HEK293 (cell line): ENCODE measurements around the gene PPHLN1.

ENCODE experiments used
- CTCF ChIA-PET: fragments of 350-600 bp; formaldehyde crosslinking; extraction: SDS; loops from one replicate; lab custom pipeline; 2021; ENCODE audit warnings: antibody characterized with exemption; lab: Yijun Ruan, JAX
- POLR2A ChIA-PET: fragments of 300-600 bp; formaldehyde crosslinking; extraction: SDS; loops from one replicate; lab custom pipeline; 2020; ENCODE audit warnings: antibody characterized with exemption, inconsistent platforms; lab: Yijun Ruan, JAX
- H3K27ac ChIP-seq: fragments of 200-500 bp; sonication (Bioruptor generic); 2 replicates; pipeline ENCODE4 v1.5.1; 2014; ENCODE audit warnings: low read depth, low read length, control low read depth, inconsistent platforms; ENCODE audit errors: extremely low read depth
- H3K36me3 ChIP-seq, 2 experiments: fragments of 200-500 bp in 1 of 2; sonication (Bioruptor generic) in 1 of 2; 1 replicate in 1 of 2; 2 replicates in 1 of 2; pipeline ENCODE4 v1.5.1; 2014 to 2017; ENCODE audit warnings: inconsistent platforms in 2 of 2, low read length in 2 of 2; ENCODE audit not compliant: control insufficient read depth in 2 of 2, insufficient read depth in 1 of 2
- H3K4me1 ChIP-seq: fragments of 200-500 bp; sonication (Bioruptor generic); 2 replicates; pipeline ENCODE4 v1.5.1; 2014; ENCODE audit warnings: mild to moderate bottlenecking, low read length, inconsistent platforms; ENCODE audit not compliant: control insufficient read depth, insufficient read depth
- H3K4me3 ChIP-seq: 2 replicates; pipeline ENCODE4 v1.5.1; 2011; ENCODE audit warnings: low read depth, mild to moderate bottlenecking, control low read depth, low read length, moderate library complexity
- H3K9me3 ChIP-seq: fragments of 200-500 bp; sonication (Bioruptor generic); 2 replicates; pipeline ENCODE4 v1.5.1; 2014; ENCODE audit warnings: low read depth, low read length, inconsistent platforms; ENCODE audit not compliant: control insufficient read depth, insufficient read depth
- GLI4 ChIP-seq: fragments of 450-650 bp; formaldehyde crosslinking; IDR thresholded peaks from 2 replicates; pipeline ENCODE4 v1.5.1; 2016; ENCODE audit warnings: missing biosample characterization, missing genetic modification characterization
- HOXD13 ChIP-seq: sonication (generic); formaldehyde crosslinking; IDR thresholded peaks from 2 replicates; pipeline ENCODE4 v1.8.0; 2022; ENCODE audit warnings: missing genetic modification reagents, borderline replicate concordance
- TRIM28 ChIP-seq: IDR thresholded peaks from 2 replicates; pipeline ENCODE4 v1.6.1; 2011; ENCODE audit warnings: low read length, control low read depth, borderline replicate concordance
- ZFP69B ChIP-seq: fragments of 450-650 bp; formaldehyde crosslinking; IDR thresholded peaks from 2 replicates; pipeline ENCODE4 v1.5.1; 2016; ENCODE audit warnings: missing biosample characterization, missing genetic modification characterization
- ZNF121 ChIP-seq: fragments of 450-650 bp; formaldehyde crosslinking; IDR thresholded peaks from 2 replicates; pipeline ENCODE4 v1.5.1; 2016; ENCODE audit warnings: missing biosample characterization, missing genetic modification characterization
- ZNF146 ChIP-seq: fragments of 450-650 bp; formaldehyde crosslinking; IDR thresholded peaks from 2 replicates; pipeline ENCODE4 v1.5.1; 2016; ENCODE audit warnings: missing biosample characterization, missing genetic modification characterization
- ZNF169 ChIP-seq: fragments of 450-650 bp; formaldehyde crosslinking; IDR thresholded peaks from 2 replicates; pipeline ENCODE4 v1.5.1; 2016; ENCODE audit warnings: missing biosample characterization, missing genetic modification characterization
- ZNF239 ChIP-seq: fragments of 450-650 bp; formaldehyde crosslinking; IDR thresholded peaks from 2 replicates; pipeline ENCODE4 v1.5.1; 2016; ENCODE audit warnings: missing biosample characterization, missing genetic modification characterization
- ZNF530 ChIP-seq: fragments of 450-650 bp; formaldehyde crosslinking; IDR thresholded peaks from 2 replicates; pipeline ENCODE4 v1.5.1; 2016; ENCODE audit warnings: low read depth, missing biosample characterization, missing genetic modification characterization
- ZNF555 ChIP-seq: fragments of 450-650 bp; formaldehyde crosslinking; conservative IDR thresholded peaks from 2 replicates; pipeline ENCODE4 v1.5.1; 2017; ENCODE audit warnings: missing biosample characterization, mild to moderate bottlenecking, missing genetic modification characterization, inconsistent platforms
- ZNF623 ChIP-seq: fragments of 450-650 bp; formaldehyde crosslinking; IDR thresholded peaks from 2 replicates; pipeline ENCODE4 v1.5.1; 2016; ENCODE audit warnings: missing biosample characterization, missing genetic modification characterization
- ZNF660 ChIP-seq: fragments of 450-650 bp; IDR thresholded peaks from 2 replicates; pipeline ENCODE4 v1.5.1; 2018; ENCODE audit warnings: missing biosample characterization, mild to moderate bottlenecking, missing genetic modification characterization
- ZNF707 ChIP-seq: fragments of 450-650 bp; formaldehyde crosslinking; IDR thresholded peaks from 2 replicates; pipeline ENCODE4 v1.5.1; 2016; ENCODE audit warnings: missing biosample characterization, missing genetic modification characterization
- ZNF747 ChIP-seq: fragments of 450-650 bp; formaldehyde crosslinking; IDR thresholded peaks from 2 replicates; pipeline ENCODE4 v1.5.1; 2016; ENCODE audit warnings: missing biosample characterization, missing genetic modification characterization
- ZNF76 ChIP-seq: fragments of 450-650 bp; formaldehyde crosslinking; IDR thresholded peaks from 2 replicates; pipeline ENCODE4; 2016; ENCODE audit warnings: low read depth, missing biosample characterization, missing genetic modification characterization, borderline replicate concordance
- ZNF791 ChIP-seq: fragments of 450-650 bp; formaldehyde crosslinking; IDR thresholded peaks from 2 replicates; pipeline ENCODE4 v1.5.1; 2016; ENCODE audit warnings: missing biosample characterization, missing genetic modification characterization
- ZNF830 ChIP-seq: fragments of 450-650 bp; IDR thresholded peaks from 2 replicates; pipeline ENCODE4 v1.5.0; 2018; ENCODE audit warnings: missing biosample characterization, missing genetic modification characterization, low read depth, mild to moderate bottlenecking, moderate library complexity
- ZSCAN16 ChIP-seq: fragments of 450-650 bp; formaldehyde crosslinking; IDR thresholded peaks from 2 replicates; pipeline ENCODE4 v1.5.1; 2016; ENCODE audit warnings: missing biosample characterization, missing genetic modification characterization
- TF ChIP-seq, protein P1 (sequence below): fragments of 450-650 bp; formaldehyde crosslinking; IDR thresholded peaks from 2 replicates; pipeline ENCODE4 v1.5.1; 2016; ENCODE audit warnings: missing biosample characterization, missing genetic modification characterization, borderline replicate concordance
- TF ChIP-seq, protein P2 (sequence below): fragments of 450-650 bp; formaldehyde crosslinking; IDR thresholded peaks from 2 replicates; pipeline ENCODE4 v1.5.1; 2016; ENCODE audit warnings: missing biosample characterization, missing genetic modification characterization, borderline replicate concordance
- TF ChIP-seq, protein P3 (sequence below): fragments of 450-650 bp; formaldehyde crosslinking; IDR thresholded peaks from 2 replicates; pipeline ENCODE4 v1.5.1; 2016; ENCODE audit warnings: missing biosample characterization, missing genetic modification characterization

Gene PPHLN1

DNA sequence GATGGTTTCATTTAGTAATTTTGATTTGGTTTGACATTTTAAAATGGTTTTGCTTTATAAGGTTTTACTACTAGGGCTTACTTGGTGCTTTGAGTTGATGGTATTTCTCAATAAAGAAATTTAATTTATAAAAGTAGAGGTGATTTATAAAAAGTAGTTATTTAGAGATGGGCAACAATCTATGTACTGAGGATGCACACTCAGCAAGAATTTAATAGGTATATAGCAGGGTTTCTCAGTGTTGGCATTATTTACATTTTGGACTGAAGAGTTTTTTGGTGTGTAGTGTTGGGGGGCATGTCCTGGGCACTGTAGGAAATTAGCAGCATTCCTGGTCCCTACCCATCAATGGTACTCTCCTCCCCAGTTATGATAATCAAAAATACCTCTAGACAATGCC is 47.7 kb downstream of the PPHLN1 start (continued):
- no peak for TF ChIP-seq ZNF239 (tag by site-specific recombination)
- TF ChIP-seq ZNF76 (tag by site-specific recombination): no peak
- no peak for TF ChIP-seq HOXD13 (CRISPR knock-in tag)
- no peak for TF ChIP-seq ZNF791 (tag by site-specific recombination)
- no peak for TF ChIP-seq TRIM28
- TF ChIP-seq ZNF660 (tag by site-specific recombination): no peak
- TF ChIP-seq, all 188 proteins: peak for 0

DNA sequence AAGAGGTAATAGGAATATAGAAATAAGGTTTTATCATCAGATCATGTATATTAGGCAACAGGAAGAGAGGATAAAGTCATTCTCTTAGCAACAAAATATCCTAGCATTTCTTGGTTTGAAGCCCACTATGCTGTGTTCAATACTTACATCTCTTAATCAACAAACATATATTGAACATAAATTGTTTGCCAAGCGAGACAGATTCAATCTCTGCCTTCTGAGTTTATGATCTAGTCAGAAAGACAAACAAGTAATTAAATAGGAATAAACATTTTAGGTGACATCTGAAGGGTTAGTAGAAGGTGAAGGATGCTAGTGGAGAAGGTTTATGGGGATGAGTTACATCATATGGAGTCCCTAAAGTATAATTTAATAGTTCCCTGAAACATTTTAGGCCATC is 54.8 kb downstream of the PPHLN1 start:
- Histone ChIP-seq H3K9me3 (no peaks in the 10 kb centered on the region), H3K27ac (no peak overlapping the region)
- CTCF ChIA-PET: interaction anchor here (0.7 to 5.4 kb wide), 2 partner anchors 8 to 193 kb away, joined by 3 to 32 read pairs; no protein-coding TSS in a partner anchor
- POLR2A ChIA-PET: no interaction called here
- no peak for TF ChIP-seq ZNF169 (tag by site-specific recombination)
- TF ChIP-seq ZSCAN16: no peak
- no peak for TF ChIP-seq ZNF121 (tag by site-specific recombination)
- no peak for TF ChIP-seq ZNF146 (tag by site-specific recombination)
- no peak for TF ChIP-seq ZNF830 (tag by site-specific recombination)
- no peak for TF ChIP-seq ZNF707
- TF ChIP-seq GLI4 (tag by site-specific recombination): no peak
- no peak for TF ChIP-seq ZNF623 (tag by site-specific recombination)
- TF ChIP-seq, protein P1, sequence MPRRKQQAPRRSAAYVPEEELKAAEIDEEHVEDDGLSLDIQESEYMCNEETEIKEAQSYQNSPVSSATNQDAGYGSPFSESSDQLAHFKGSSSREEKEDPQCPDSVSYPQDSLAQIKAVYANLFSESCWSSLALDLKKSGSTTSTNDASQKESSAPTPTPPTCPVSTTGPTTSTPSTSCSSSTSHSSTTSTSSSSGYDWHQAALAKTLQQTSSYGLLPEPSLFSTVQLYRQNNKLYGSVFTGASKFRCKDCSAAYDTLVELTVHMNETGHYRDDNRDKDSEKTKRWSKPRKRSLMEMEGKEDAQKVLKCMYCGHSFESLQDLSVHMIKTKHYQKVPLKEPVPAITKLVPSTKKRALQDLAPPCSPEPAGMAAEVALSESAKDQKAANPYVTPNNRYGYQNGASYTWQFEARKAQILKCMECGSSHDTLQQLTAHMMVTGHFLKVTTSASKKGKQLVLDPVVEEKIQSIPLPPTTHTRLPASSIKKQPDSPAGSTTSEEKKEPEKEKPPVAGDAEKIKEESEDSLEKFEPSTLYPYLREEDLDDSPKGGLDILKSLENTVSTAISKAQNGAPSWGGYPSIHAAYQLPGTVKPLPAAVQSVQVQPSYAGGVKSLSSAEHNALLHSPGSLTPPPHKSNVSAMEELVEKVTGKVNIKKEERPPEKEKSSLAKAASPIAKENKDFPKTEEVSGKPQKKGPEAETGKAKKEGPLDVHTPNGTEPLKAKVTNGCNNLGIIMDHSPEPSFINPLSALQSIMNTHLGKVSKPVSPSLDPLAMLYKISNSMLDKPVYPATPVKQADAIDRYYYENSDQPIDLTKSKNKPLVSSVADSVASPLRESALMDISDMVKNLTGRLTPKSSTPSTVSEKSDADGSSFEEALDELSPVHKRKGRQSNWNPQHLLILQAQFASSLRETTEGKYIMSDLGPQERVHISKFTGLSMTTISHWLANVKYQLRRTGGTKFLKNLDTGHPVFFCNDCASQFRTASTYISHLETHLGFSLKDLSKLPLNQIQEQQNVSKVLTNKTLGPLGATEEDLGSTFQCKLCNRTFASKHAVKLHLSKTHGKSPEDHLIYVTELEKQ (tag by site-specific recombination): no peak
- TF ChIP-seq, protein P2, sequence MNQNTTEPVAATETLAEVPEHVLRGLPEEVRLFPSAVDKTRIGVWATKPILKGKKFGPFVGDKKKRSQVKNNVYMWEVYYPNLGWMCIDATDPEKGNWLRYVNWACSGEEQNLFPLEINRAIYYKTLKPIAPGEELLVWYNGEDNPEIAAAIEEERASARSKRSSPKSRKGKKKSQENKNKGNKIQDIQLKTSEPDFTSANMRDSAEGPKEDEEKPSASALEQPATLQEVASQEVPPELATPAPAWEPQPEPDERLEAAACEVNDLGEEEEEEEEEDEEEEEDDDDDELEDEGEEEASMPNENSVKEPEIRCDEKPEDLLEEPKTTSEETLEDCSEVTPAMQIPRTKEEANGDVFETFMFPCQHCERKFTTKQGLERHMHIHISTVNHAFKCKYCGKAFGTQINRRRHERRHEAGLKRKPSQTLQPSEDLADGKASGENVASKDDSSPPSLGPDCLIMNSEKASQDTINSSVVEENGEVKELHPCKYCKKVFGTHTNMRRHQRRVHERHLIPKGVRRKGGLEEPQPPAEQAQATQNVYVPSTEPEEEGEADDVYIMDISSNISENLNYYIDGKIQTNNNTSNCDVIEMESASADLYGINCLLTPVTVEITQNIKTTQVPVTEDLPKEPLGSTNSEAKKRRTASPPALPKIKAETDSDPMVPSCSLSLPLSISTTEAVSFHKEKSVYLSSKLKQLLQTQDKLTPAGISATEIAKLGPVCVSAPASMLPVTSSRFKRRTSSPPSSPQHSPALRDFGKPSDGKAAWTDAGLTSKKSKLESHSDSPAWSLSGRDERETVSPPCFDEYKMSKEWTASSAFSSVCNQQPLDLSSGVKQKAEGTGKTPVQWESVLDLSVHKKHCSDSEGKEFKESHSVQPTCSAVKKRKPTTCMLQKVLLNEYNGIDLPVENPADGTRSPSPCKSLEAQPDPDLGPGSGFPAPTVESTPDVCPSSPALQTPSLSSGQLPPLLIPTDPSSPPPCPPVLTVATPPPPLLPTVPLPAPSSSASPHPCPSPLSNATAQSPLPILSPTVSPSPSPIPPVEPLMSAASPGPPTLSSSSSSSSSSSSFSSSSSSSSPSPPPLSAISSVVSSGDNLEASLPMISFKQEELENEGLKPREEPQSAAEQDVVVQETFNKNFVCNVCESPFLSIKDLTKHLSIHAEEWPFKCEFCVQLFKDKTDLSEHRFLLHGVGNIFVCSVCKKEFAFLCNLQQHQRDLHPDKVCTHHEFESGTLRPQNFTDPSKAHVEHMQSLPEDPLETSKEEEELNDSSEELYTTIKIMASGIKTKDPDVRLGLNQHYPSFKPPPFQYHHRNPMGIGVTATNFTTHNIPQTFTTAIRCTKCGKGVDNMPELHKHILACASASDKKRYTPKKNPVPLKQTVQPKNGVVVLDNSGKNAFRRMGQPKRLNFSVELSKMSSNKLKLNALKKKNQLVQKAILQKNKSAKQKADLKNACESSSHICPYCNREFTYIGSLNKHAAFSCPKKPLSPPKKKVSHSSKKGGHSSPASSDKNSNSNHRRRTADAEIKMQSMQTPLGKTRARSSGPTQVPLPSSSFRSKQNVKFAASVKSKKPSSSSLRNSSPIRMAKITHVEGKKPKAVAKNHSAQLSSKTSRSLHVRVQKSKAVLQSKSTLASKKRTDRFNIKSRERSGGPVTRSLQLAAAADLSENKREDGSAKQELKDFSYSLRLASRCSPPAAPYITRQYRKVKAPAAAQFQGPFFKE (tag by site-specific recombination): no peak
- no peak for TF ChIP-seq ZFP69B
- no peak for TF ChIP-seq ZNF555 (tag by site-specific recombination)
- no peak for TF ChIP-seq ZNF530
- TF ChIP-seq, protein P3, sequence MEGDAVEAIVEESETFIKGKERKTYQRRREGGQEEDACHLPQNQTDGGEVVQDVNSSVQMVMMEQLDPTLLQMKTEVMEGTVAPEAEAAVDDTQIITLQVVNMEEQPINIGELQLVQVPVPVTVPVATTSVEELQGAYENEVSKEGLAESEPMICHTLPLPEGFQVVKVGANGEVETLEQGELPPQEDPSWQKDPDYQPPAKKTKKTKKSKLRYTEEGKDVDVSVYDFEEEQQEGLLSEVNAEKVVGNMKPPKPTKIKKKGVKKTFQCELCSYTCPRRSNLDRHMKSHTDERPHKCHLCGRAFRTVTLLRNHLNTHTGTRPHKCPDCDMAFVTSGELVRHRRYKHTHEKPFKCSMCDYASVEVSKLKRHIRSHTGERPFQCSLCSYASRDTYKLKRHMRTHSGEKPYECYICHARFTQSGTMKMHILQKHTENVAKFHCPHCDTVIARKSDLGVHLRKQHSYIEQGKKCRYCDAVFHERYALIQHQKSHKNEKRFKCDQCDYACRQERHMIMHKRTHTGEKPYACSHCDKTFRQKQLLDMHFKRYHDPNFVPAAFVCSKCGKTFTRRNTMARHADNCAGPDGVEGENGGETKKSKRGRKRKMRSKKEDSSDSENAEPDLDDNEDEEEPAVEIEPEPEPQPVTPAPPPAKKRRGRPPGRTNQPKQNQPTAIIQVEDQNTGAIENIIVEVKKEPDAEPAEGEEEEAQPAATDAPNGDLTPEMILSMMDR: no peak
- no peak for TF ChIP-seq ZNF747 (tag by site-specific recombination)
- TF ChIP-seq, all 188 proteins: peak for 0
- Histone ChIP-seq H3K36me3 (peaks cover 5 to 14% of the 10 kb centered on the region in 2 experiments), H3K4me3 (no peak overlapping the region), H3K4me1 (no peaks in the 10 kb centered on the region)
